ENCODE measurements around the gene STYX. TPM values are rescaled to one million over a fixed set of nuclear protein-coding genes. Genes with fewer than 3 reads are reported as not detected.

Gene STYX, protein sequence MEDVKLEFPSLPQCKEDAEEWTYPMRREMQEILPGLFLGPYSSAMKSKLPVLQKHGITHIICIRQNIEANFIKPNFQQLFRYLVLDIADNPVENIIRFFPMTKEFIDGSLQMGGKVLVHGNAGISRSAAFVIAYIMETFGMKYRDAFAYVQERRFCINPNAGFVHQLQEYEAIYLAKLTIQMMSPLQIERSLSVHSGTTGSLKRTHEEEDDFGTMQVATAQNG
- total RNA-seq (2014; rRNA removed) (11.1 and 14.1 TPM in 2 replicates), Bru-seq, nascent RNA (percentile 86 among the genes with signal in this experiment), BruChase-seq, experiment 1, labeled RNA remaining after a 6-hour chase (percentile 86 among the genes with signal in this experiment), BruChase-seq, experiment 2, labeled RNA remaining after a 2-hour chase (percentile 87 among the genes with signal in this experiment)
- long read RNA-seq, full-length matches to known transcripts = 123 of 162 reads
- long read RNA-seq, partial matches to known transcripts = 4 of 162 reads
- long read RNA-seq, other reads (novel, unspliced or antisense) = 35 of 162 reads

DNA sequence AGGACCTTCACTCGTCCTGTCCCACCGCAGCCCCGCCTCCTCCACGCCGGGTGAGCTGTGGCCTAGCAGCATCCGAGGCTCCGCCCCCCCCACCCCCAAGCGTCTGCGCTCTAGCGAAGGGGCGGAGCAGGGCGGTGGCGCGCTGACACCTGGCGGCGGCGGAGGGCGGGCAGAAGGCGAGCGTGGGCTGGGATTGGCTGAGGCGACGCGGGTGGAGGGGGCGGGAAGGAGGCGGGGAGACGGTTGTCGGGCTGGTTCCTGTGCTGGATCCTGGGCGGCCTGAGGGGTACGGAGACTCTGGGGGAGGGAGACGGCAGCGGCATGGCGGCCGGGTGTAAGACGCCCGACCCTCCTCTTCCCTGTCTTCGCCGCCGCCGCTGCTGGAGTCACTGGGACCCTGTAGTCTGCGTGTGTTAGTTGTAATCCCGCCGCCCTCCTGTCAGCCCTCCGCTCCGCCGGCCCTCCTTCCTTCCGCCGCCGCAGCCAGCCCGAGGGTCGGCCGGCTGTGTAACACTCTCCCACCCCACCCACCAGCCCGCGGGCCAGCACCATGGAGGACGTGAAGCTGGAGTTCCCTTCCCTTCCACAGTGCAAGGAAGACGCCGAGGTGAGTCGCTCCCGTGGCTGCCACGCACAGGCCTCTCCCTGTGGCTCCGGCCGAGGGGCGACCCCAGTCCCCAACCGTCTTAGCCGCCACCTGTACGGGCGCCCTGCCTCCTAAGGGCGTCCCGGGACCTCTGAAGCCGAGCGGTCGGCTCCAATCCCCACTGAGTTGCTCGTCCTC lies at the start of gene STYX:
TSS of gene STYX (plus strand) at position 242 of the 784 bp plus-strand sequence. CDS start at position 551, 309 bp downstream.
- H3K79me2 ChIP-seq (ENCODE audit: low read length) = peaks cover 44% of the 10 kb centered on the region
- peak within 1 kb of the TSS; percentile 80 for H3K4me3 ChIP-seq (ENCODE audit: low read length)
- peak; percentile 99 for DNase-seq
- TF ChIP-seq EZH2phosphoT487 (IDR thresholded peaks at IDR 0.05; ENCODE audit: borderline replicate concordance, low read length) (no peak), EZH2 (IDR thresholded peaks at IDR 0.05; ENCODE audit: low read length, unreplicated experiment) (no peak)
- TF ChIP-seq, protein P1, sequence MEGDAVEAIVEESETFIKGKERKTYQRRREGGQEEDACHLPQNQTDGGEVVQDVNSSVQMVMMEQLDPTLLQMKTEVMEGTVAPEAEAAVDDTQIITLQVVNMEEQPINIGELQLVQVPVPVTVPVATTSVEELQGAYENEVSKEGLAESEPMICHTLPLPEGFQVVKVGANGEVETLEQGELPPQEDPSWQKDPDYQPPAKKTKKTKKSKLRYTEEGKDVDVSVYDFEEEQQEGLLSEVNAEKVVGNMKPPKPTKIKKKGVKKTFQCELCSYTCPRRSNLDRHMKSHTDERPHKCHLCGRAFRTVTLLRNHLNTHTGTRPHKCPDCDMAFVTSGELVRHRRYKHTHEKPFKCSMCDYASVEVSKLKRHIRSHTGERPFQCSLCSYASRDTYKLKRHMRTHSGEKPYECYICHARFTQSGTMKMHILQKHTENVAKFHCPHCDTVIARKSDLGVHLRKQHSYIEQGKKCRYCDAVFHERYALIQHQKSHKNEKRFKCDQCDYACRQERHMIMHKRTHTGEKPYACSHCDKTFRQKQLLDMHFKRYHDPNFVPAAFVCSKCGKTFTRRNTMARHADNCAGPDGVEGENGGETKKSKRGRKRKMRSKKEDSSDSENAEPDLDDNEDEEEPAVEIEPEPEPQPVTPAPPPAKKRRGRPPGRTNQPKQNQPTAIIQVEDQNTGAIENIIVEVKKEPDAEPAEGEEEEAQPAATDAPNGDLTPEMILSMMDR (conservative IDR thresholded peaks at IDR 0.05; ENCODE audit: low read depth, low read length) = no peak
- ATAC-seq = peak; percentile 96
- intact Hi-C loops (cut with micrococcal nuclease) = loop anchor here (1.0 to 10.0 kb wide), 6 partner anchors 23 to 221 kb away; partner anchors contain the start of genes FERMT2, GNPNAT1, GPR137C and PSMC6
- no peaks in the 10 kb centered on the region for H3F3A ChIP-seq (ENCODE audit: low read length, unreplicated experiment)
- TSS peak; percentile 56 for BruUV-seq (replicated peaks)
- peak within 1 kb of the TSS; percentile 19 for H3K27ac ChIP-seq (ENCODE audit: low read length)
- ChIA-PET CTCF (interaction anchor here (0.6 to 1.1 kb wide), 3 partner anchors 8 to 34 kb away, joined by 5 to 6 read pairs (median 6); no protein-coding TSS in a partner anchor), POLR2A (ENCODE audit: unreplicated experiment) (interaction anchor here (0.5 to 1.1 kb wide), 6 partner anchors 9 to 1664 kb away, joined by 3 to 8 read pairs (median 4); no protein-coding TSS in a partner anchor)
- peak within 1 kb of the TSS; percentile 75 for H2AFZ ChIP-seq (ENCODE audit: low read length)
- H4K20me1 ChIP-seq (ENCODE audit: low read length) = no peaks in the 10 kb centered on the region
- no peaks in the 10 kb centered on the region for H3K27me3 ChIP-seq (ENCODE audit: low read length)
- no peaks in the 10 kb centered on the region; the same call in 1 of the 2 replicates for H3K4me1 ChIP-seq (ENCODE audit: insufficient read depth, low read length)
- no peaks in the 10 kb centered on the region for H3K9me3 ChIP-seq (ENCODE audit: low read length)
- peak within 1 kb of the TSS; percentile 87 for H3K4me2 ChIP-seq (ENCODE audit: low read length)
- peaks cover 18% of the 10 kb centered on the region for H3K36me3 ChIP-seq (ENCODE audit: low read depth, low read length)
- H3K9ac ChIP-seq (ENCODE audit: low read length) = peak within 1 kb of the TSS; percentile 89
- H3K9me2 ChIP-seq (replicated peaks; ENCODE audit: low read length) = no peaks in the 10 kb centered on the region

DNA sequence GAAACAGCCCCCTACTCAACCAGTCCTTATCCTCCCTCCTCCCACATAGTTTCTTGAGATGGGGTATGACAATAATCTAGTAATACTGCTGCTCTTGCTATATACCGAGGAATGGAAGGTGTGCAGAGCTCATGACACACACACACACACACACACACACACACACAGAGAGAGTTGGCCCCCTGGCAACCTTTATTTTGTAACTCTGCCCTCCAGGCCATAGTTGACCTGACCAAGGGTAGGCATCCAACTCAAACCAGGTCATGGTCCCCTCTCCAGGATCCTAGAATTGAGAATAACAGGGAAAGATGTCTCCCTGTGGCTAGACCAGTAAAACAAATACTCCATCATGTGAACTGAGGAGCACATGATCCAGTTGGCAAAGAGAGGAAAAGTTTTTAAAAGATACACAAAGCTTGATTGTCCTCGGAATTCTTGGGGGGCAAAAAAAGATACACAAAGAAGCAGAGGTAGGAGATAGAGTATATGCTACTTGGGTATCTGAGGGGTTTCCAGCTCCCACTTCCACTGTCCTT lies 45.9 kb upstream of the STYX start:
- intact Hi-C loops (cut with micrococcal nuclease) = no loop called here
- H3K27ac ChIP-seq (ENCODE audit: low read length) = no peak overlapping the region
- H3K9ac ChIP-seq (ENCODE audit: low read length) = no peak overlapping the region
- H2AFZ ChIP-seq (ENCODE audit: low read length) = no peak overlapping the region
- ATAC-seq (no peak), DNase-seq (no peak)
- CTCF ChIA-PET = no interaction called here
- no TSS peak for BruUV-seq (replicated peaks)
- no peak overlapping the region for H3K4me3 ChIP-seq (ENCODE audit: low read length)
- H3K36me3 ChIP-seq (ENCODE audit: low read depth, low read length) = peaks cover 7% of the 10 kb centered on the region
- no peaks in the 10 kb centered on the region for H3K9me2 ChIP-seq (replicated peaks; ENCODE audit: low read length)
- no peaks in the 10 kb centered on the region for H3F3A ChIP-seq (ENCODE audit: low read length, unreplicated experiment)
- H3K27me3 ChIP-seq (ENCODE audit: low read length) = no peaks in the 10 kb centered on the region
- no peak overlapping the region for H3K4me2 ChIP-seq (ENCODE audit: low read length)
- peaks cover 85% of the 10 kb centered on the region for H3K79me2 ChIP-seq (ENCODE audit: low read length)
- TF ChIP-seq EZH2phosphoT487 (IDR thresholded peaks at IDR 0.05; ENCODE audit: borderline replicate concordance, low read length) (no peak), EZH2 (IDR thresholded peaks at IDR 0.05; ENCODE audit: low read length, unreplicated experiment) (no peak)
- TF ChIP-seq, protein P1 (conservative IDR thresholded peaks at IDR 0.05; ENCODE audit: low read depth, low read length) = no peak
- H3K4me1 ChIP-seq (ENCODE audit: insufficient read depth, low read length) = no peaks in the 10 kb centered on the region
- H3K9me3 ChIP-seq (ENCODE audit: low read length) = no peaks in the 10 kb centered on the region
- POLR2A ChIA-PET (ENCODE audit: unreplicated experiment) = interaction anchor here (0.7 kb wide), 1 partner anchor 142 kb away, joined by 3 read pairs; no protein-coding TSS in a partner anchor
- peaks cover 56% of the 10 kb centered on the region for H4K20me1 ChIP-seq (ENCODE audit: low read length)
